ENCODE data around the gene CCNI2.

The CCNI2 gene, protein sequence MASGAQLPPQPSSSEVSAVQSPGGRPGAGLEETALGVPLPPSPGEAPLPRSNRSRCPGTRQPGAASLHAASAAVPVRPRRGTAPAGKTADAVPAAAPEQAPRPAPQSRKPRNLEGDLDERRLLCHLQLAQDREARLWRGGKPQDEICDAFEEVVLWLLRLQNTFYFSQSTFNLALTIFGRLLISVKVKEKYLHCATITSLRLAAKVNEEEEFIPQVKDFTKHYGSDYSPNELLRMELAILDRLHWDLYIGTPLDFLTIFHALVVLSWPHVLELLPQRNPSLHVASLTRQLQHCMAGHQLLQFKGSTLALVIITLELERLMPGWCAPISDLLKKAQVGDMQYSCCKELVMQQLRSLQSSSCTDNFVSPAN

DNA sequence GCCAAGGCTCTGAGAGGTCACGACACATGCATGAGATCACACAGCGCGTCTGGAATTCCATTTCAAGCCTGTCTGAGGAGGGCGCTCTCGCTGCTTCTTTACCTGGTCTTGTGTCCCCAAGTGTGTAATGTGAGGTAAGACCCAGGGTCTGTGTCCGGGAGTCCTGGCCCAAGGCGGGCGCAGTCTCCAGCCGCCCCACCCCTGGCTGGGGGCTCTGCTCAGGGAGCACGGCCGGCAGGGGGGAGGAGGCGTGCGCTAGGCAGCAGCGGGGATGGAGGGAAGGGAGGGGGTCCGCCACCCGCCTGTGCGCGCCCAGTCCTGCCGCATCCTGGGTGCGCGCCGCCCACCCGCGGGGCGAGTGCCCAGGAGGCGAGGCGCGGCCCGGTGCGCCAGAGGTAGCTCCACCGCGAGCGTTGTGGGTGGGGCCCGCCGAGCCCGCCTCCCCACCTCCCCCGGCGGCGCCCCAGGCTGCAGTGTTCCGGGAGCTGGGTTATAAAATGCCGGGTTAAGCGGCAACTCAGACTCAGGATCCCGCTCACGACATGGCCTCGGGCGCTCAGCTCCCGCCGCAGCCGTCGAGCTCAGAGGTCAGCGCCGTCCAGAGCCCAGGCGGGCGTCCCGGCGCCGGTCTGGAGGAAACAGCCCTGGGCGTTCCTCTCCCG is at the start of gene CCNI2:
CCNI2 (plus strand) TSS at position 473 of the 662 bp plus-strand sequence; CDS start at position 543, 70 bp downstream.
- DNase-seq: peak in 3 of 4 experiments; percentile 15 to 68 (median 36)

DNA sequence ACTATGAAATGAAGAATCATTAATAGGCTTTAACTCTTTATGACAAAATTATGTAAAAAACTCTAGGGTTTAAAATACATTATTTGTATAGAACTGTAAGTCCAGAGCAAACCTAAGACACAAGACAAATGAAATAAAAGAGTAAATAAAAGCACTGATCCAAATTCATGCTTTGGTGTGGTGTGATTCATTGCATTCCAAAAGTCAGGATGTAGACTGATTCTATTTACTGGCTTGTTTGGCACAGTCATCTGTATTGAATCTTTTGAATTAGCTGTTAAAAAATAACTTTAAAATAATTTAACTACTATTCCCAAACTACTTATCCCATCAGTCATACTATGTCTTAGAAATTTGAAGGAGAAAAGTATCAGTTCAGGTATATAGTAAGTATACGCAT is 42.4 kb upstream of the CCNI2 start:
- DNase-seq: no peak

DNA sequence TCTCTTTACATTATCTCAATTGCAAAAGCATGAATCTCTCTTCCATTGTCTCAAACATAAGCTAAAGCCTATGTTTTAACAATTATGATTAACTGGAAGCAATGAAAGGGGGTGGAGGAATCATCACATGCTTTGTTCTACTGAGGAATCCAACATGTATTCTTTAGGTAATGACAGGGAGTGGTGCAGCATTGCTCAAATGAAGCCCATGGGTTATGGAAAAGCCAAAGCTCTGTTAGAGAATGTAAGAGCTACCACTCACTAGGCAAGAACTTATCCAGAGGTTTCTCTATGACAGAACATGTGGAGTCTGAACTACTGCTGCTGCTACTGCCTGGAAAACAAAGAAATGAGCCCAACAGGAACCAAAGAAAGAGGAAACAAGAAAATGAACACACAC is 38.6 kb upstream of the CCNI2 start:
- DNase-seq: no peak

DNA sequence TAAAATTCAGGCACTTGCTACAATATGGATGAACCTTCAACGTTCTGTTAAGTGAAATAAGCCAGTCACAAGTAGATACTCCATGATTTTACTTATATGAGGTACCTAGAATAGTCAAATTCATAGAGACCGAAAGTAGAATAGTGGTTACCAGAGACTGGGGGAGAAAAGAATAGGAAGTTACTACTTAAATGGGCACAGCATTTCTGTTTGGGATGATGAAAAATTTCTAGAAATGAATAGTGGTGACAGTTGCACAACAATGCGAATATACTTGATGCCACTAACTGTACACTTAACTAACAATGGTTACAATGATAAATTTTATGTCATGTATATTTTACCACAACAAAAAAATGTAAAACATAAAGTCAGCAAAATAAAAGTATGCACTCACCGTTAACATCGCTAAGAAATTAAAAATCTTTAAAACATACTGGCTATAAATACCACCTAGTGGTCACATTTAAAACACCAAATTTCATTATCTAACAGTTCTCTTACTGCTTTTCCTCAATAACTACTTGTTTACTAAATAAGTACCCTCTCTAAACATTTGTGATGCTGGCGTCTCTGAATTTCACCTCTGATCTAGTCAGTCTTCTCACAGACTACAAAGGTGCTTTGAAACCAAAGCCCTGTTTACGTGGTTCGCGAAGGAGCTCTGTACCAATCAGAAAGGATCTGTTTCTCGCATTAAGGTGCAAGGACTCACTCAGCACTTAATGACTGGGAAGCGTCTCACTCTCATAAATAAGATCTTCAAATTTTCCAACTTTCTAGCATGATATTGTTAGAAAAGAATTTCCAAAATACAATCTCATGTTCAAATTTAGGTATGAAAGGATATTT is 32.5 kb upstream of the CCNI2 start:
- no peak for DNase-seq

DNA sequence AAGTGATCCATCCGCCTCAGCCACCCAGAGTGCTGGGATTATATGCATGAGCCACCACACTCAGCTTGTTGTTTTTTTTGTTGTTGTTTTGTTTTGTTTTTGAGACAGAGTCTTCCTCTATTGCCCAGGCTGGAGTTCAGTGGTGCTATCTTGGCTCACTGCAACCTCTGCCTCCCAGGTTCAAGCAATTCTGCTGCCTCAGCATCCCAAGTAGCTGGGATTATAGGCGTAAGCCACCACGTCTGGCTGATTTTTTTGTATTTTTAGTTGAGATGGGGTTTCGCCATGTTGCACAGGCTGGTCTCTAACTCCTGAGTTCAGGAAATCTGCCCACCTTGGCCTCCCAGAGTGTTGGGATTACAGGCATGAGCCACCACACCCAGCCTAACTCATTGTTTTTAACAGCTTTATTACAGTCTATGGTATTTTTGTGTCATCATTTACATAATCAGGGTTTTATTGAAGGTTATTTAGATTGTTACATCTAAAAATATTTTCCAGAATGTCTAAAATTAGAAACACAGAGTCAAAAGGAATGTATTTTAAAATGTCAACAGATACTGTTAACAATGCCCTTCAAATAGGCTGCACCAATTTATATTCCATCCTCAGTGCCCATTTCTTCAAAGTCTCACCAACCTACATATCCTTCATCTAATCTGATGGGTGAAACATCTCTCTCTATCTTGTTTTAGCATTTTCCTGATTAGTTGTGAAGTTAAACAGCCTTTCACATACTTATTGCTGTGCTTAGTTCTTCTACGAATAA is 28.5 kb upstream of the CCNI2 start:
- no peak for DNase-seq

DNA sequence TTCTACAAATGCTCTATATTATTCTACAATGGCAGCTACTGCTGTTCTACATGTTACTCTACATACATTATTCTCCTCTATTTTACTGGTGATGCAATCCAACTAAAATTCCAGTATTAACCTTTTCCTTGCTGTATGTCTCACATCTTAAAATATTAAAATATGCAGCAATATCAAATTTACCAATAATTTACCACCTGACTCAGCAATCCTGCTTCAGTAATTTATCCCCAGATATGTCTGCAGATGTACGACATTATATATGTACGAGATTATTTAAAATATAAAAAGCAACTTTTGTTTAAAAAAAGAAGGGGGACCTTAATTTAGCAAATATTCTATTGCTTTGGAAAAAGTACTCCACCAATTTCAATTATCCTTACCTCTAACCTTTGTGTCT is 21.5 kb upstream of the CCNI2 start:
- no peak for DNase-seq

DNA sequence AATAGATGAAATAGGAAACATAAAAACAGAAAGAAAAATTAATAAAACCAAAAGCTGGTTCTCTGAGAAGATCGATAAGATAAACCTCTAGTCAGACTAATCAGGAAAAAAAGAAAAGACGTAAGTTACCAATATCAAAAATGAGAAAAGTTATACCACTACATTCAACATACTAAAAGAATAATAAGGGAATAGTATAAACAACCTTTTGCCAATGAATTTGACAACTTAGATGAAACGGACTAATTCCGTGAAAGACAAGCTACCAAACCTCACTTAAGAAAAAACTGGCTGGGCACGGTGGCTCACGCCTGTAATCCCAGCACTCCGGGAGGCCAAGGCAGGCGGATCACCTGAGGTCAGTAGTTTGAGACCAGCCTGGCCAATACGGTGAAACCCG is 17.3 kb upstream of the CCNI2 start:
- no peak for DNase-seq

DNA sequence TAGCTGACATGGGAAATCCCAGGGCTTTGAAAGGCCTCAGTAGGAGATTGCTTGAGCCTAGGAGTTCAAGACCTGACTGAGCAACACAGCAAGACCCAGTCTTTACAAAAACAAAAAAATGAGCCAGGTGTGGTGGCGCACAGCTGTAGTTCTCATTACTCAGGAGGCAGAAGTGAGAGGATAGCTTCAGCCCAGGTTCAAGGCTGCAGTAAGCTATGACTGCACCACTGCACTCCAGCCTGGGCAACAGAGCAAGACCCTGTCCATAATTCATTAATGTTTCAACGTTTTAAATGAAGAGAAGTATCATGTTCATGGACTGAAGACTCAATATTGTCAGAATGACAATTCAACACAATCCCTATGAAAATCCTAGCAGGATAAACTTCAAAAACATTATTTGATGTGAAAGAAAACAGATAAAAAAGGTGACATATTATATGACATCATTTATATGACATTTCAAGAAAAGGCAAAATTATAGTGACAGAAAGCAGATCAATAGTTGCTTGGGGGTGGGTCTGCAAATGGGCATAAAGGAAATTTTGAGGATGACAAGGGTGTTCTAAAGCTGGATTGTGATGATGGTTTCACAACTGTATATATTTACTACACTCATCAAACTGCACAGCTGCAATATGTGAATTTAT is 13.6 kb upstream of the CCNI2 start:
- no peak for DNase-seq

DNA sequence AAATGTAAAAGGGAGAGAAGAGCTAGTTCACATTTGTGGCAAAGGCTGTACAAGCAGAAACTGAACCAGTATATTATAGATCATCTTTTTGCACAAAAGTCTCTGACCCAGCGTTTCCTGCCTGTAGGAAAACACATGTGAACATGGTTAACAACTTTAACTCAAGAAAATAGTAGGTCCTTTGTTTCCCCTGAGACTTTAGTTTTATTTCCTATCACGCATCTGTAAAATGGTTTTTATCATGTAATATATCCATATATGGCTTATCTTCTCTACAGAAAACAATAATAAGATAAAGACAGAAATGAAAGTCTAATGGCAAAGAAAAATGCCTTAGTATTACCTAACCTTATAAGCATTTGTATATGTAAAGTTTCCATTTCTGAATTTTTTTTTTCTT is 12.5 kb upstream of the CCNI2 start:
- DNase-seq: no peak

DNA sequence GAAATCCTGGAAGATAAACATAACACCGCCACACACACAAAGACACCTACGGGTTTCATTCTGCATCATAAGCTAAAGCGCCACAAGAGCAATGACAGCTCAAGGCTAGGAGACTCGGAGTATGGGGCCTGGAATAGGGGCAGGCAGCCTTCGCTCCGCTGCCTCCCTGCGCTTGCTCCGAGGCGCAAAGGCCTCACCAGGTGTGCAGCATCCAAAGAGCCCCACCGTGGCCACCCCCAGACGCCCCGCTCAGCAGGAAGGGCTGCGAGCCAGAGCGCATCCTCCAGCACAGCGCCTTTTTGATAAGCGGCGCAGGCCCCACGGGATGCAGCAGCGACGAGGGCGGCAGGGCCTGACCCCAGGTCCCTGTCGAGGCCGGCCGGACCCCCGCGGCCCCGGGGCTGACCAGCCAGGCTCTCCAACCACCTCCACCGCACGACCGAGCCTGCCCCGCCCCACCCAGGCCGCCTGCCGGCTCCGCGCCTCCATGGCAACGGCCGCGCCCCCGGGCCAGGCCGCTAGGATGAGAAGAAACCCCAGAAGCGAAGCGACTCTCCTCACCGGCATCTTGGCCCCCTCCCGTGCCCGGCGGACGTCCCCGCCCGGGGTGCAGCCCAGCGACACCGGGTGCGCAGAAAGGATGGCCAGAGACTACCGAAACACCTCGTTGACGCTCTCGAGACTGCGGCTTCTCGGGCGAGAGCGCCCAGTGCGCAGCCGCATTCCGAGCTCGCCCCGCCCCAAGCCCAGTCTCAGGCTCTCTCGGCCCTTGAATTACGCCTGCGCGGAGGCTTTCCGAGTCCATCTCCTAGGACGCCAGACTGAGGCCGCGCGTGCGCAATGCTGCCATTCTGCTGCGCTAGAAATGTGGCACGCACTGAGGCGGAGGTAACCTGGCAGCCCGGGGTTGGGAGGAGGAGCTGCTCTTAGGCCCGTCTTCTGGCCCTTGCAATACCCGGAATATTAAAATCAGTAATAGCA is 10.1 kb upstream of the CCNI2 start, which contains the start of gene KIF3A:
KIF3A (minus strand) TSS at position 694 of the 981 bp plus-strand sequence; CDS start at position 567, 127 bp downstream.
- DNase-seq: peak; percentile 95 to 98 (median 96)

DNA sequence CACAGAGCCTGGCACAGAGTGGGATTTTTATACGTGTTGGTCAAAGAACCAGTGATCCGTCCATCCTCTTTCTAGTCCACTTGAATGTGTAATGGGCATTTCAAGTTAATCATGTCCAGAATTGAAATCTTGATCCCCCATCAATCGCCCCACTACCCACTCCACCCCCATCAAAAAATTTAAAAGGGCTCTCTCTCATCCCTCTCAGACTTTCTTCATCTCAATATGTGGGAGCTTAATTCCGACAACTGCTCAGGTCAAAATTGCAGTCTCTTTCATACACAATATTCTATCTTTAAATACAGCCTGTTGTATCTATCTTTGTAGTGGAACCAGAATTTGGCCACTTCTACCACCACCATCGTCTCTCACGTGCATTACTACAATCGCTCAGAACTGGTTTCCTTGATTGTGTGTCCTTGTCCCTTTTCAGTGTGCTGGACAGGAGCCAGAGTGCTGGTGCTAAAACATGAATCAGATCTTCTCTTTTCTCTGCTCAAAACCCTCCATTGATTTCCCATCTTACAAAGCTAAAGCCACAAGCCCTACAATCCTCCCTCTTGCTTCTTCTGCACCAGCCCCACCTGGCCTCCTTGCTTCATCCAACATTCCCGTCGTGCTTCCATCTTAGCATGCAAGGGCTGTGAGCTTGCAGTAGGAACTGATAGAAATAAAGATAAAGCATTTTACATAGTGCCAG is 9.1 kb upstream of the CCNI2 start:
- DNase-seq: no peak

DNA sequence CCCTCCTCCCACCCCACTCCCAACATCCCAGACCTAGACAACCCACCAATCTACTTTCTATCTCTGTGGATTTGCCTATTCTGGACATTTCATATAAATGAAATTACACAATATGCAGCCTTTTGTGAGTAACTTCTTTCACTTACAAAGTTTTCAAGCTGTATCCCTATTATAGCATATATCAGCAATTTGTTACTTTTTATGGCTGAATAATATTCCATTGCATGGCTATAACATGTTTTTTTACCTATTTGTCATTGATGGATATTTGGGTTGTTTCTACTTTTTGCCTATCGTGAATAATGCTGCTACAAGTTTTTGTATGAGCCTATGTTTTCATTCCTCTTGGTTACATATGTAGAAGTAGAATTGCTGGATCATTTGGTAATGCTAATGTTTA is 8.0 kb upstream of the CCNI2 start:
- DNase-seq: no peak

DNA sequence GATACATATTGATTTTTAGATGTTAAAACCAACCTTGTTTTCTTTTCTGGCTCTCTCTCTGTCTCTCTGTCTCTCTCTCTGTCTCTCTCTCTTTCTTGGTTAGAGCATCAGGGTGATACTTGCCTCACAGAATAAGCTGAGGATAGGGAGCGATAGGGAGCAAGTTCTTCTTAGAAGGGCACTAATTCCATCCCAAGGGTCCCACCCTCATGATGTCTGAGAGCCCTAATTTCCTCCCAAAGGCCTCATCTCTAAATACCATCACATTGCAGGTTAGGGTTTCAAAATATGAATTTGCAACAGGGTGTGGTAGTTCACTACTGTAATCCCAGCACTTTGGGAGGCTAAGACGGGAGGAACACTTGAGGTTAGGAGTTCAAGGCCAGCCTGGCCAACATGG is 5.1 kb upstream of the CCNI2 start:
- no peak for DNase-seq

DNA sequence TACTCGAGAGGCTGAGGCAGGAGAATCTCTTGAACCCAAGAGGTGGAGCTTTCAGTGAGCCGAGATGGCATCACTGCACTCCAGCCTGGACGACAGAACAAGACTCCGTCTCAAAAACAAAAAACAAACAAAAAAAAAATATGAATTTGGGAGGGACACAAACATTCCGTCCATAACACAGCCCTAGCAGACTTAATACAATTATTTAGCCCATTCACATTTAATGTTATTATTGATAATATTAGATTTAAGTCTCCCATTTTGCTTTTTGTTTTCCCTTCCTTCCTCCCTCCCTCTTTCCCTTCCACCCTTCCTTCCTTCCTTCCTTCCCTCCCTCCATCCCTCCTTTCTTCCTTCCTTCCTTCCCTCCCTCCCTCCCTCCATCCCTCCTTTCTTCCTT is 4.6 kb upstream of the CCNI2 start:
- DNase-seq: no peak

DNA sequence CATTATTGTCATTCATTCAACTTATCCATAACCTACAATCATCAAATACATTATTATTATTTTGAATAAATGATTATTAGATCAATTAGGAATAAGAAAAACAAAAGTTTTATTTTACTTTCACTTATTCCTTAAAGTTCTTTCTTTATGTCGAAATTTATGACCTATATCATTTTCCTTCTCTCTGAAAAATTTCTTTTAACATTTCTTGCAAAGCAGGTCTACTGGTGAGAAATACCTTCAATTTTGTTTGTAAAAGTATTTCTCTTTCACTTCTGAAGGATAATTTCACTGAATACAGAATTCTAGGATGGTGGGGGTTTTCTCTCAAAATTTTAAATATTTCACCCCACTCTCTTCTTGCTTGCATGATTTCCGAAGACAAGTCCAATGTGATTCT is 2.6 kb upstream of the CCNI2 start:
- no peak for DNase-seq

DNA sequence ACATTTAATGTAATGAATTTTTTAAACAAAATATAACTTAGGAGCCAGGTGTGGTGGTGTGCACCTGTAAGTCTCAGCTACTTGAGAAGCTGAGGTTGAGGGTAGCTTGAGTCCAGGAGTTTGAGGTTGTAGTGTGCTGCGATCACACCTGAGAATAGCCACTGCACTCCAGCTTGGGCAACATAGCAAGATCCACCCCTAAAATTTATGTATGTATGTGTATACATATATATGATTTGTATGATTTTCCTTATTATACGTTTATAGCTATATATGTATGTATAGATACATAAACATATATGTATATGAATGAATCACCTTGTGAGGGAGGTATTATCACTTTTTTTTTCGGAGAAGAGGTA is 653 bp upstream of the CCNI2 start:
- no peak for DNase-seq

DNA sequence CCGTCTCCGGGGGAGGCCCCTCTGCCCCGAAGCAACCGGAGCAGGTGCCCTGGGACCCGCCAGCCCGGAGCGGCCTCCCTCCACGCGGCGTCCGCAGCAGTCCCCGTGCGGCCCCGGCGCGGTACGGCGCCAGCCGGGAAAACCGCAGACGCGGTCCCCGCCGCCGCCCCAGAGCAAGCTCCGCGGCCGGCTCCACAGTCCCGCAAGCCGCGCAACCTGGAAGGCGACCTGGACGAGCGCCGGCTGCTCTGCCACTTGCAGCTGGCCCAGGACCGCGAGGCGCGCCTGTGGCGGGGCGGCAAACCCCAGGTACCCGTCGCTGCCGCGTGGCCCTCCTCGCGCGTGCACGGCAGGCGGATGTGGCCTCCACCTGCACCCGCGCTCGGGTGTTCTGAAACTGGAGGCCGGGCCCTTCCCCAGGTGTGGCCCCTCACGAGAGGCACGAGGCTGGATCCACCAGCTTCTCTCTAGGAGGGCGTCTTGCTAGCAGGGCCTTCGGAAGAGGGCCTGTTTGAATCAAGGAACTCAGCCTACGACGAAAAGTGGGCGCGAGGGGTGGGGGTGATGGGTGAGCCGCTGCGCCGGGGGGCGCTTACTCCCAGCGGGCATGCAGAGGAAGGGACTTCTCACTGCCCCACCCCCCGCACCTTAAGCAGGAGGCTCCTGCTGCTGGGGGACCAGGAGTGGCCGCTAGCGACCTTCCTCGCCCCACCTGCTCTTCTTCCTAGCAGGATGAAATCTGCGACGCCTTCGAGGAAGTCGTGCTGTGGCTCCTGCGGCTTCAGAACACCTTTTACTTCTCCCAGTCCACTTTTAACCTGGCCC is 602 bp downstream of the CCNI2 start:
- DNase-seq: peak in 2 of 4 experiments; percentile 30 to 44

DNA sequence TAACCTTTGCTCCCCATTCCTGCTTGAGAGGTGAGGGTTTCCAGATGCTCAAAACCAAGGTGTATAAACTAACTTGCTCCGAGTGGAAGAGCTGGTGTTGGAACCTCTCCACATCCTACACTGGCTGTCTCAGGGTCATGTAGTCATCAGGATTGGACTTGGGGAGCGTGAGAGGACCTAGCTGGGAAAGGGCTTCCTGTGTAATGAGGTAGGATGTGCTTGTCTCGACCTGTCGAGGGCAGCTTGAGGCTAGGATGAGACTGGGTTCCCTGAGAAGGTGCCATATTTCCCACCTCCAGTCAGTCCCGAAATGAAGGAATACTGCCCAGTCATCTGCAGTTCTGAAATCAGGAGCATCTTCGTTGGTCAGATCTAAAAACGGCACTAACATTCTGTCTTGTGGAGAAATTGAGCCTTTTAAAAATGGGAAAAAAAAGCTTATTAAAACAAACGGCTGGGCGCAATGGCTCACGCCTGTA is 1.3 kb downstream of the CCNI2 start:
- no peak for DNase-seq

DNA sequence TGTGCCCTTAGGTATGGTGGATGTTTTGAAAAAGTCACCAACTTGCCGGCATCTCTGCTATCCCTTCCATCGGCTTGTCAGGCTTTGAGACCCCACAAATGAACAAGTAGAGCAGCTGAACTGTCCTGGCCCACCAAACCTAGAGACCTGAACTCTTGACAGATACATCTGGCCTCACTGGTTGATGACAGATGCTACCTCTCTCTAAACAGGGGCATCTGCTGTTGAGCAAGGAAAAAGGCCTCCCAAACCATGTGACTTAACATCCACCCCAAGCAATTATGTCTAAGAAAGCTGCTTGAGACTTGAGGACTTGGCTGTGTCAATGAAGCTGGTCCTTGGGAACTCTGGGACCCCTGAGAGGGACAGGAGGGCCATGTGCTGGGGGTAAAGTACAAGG is 2.3 kb downstream of the CCNI2 start:
- no peak for DNase-seq

Measured in activated naive CD4-positive, alpha-beta T cell (primary cell).